ENCODE data around the gene NUPR2. TPM values are rescaled to one million over a fixed set of nuclear protein-coding genes. Genes with fewer than 3 reads are reported as not detected.
"Not testable (repeated sequence)": the region's sequence is repeated elsewhere in the genome, so short reads cannot be mapped to it uniquely, and the experiment has no call there.

Gene NUPR2
- total RNA-seq, 1 donor from 2014 or later: not detected

GRCh38 chr7:56086761-56087160 lies 29.5 kb downstream of the NUPR2 start:
- Mint-ChIP-seq H3K36me3 (ENCODE audit: low read depth) (peaks cover 27% of the 10 kb centered on the region), H3K27me3 (no peaks in the 10 kb centered on the region), H3K4me3 (no peak overlapping the region), H3K9me3 (no peaks in the 10 kb centered on the region), H3K4me1 (no peaks in the 10 kb centered on the region), H3K27ac (no peak overlapping the region)
- POLR2A ChIA-PET: no interaction called here
- no peak for TF ChIP-seq CTCF (IDR thresholded peaks at IDR 0.05)
- DNase-seq (no peak), ATAC-seq (ENCODE audit: low read depth) (no peak)
- CTCF ChIA-PET: no interaction called here
- intact Hi-C loops (cut with micrococcal nuclease): no loop called here

GRCh38 chr7:56083150-56083785 lies 32.9 kb downstream of the NUPR2 start:
- ChIA-PET POLR2A (no interaction called here), CTCF (interaction anchor here (0.8 to 1.5 kb wide), 2 partner anchors 9 to 10 kb away, joined by 3 to 6 read pairs; no protein-coding TSS in a partner anchor)
- Mint-ChIP-seq H3K4me3 (no peak overlapping the region), H3K27ac (no peak overlapping the region), H3K4me1 (no peaks in the 10 kb centered on the region), H3K9me3 (no peaks in the 10 kb centered on the region), H3K27me3 (no peaks in the 10 kb centered on the region), H3K36me3 (ENCODE audit: low read depth) (peaks cover 46% of the 10 kb centered on the region)
- intact Hi-C loops (cut with micrococcal nuclease): no loop called here
- TF ChIP-seq CTCF (IDR thresholded peaks at IDR 0.05): no peak
- DNase-seq (no peak), ATAC-seq (ENCODE audit: low read depth) (no peak)

- Mint-ChIP-seq H3K4me3 (no peak overlapping the region), H3K36me3 (ENCODE audit: low read depth) (peaks cover 51% of the 10 kb centered on the region), H3K9me3 (no peaks in the 10 kb centered on the region), H3K4me1 (no peaks in the 10 kb centered on the region), H3K27me3 (no peaks in the 10 kb centered on the region), H3K27ac (no peak overlapping the region)
- no peak for TF ChIP-seq CTCF (IDR thresholded peaks at IDR 0.05)
- ATAC-seq (ENCODE audit: low read depth): no peak
- intact Hi-C loops (cut with micrococcal nuclease): no loop called here
- ChIA-PET POLR2A (no interaction called here), CTCF (no interaction called here)
- no peak for DNase-seq
Measured at GRCh38 chr7:56081626-56082340, 34.4 kb downstream of the NUPR2 start.

GRCh38 chr7:56080726-56081435 lies 35.3 kb downstream of the NUPR2 start:
- peaks cover 50% of the 10 kb centered on the region for H3K36me3 Mint-ChIP-seq (ENCODE audit: low read depth)
- DNase-seq; H3K27me3 Mint-ChIP-seq; CTCF ChIA-PET; ATAC-seq (ENCODE audit: low read depth); H3K9me3 Mint-ChIP-seq; H3K4me1 Mint-ChIP-seq; intact Hi-C loops (cut with micrococcal nuclease); H3K4me3 Mint-ChIP-seq; H3K27ac Mint-ChIP-seq: not testable (repeated sequence)
- POLR2A ChIA-PET: interaction anchor here (0.7 kb wide), 1 partner anchor 439 kb away, joined by 4 read pairs; no protein-coding TSS in a partner anchor

- POLR2A ChIA-PET: interaction anchor here (0.7 kb wide), 1 partner anchor 438 kb away, joined by 4 read pairs; no protein-coding TSS in a partner anchor
- CTCF ChIA-PET: no interaction called here
Measured at GRCh38 chr7:56079450-56080185, 36.6 kb downstream of the NUPR2 start.

More at GRCh38 chr7:56079450-56080185, 36.6 kb downstream of the NUPR2 start:
- Mint-ChIP-seq H3K27ac (no peak overlapping the region), H3K27me3 (no peaks in the 10 kb centered on the region), H3K9me3 (no peaks in the 10 kb centered on the region), H3K36me3 (ENCODE audit: low read depth) (peaks cover 47% of the 10 kb centered on the region), H3K4me1 (no peaks in the 10 kb centered on the region), H3K4me3 (no peak overlapping the region)
- no peak for TF ChIP-seq CTCF (IDR thresholded peaks at IDR 0.05)
- ATAC-seq (ENCODE audit: low read depth) (no peak), DNase-seq (no peak)
- intact Hi-C loops (cut with micrococcal nuclease): loop anchor here (10.0 kb wide), 1 partner anchor 645 kb away; no protein-coding TSS in a partner anchor

All from activated B cell treated with CpG ODN at 0.5 μM for 24 hours (primary cell).